Vagina (tissue), 2 donors: ENCODE results near the gene MYNN.

Source experiments
- POLR2AphosphoS5 ChIP-seq, 2 donors: sonication (generic); formaldehyde crosslinking; IDR thresholded peaks; one replicate each; pipeline ENCODE4 v1.9.0; 2017; ENCODE audit warnings: antibody characterized with exemption in 2 of 2, mild to moderate bottlenecking in 2 of 2, low read depth in 1 of 2; ENCODE audit not compliant: insufficient read depth in 1 of 2
- TF ChIP-seq, protein P1 (sequence below), 3 experiments: fragments of 450-650 bp in 2 of 3; fragments of 200-600 bp in 1 of 3; sonication (generic) in 1 of 3; IDR thresholded peaks; one replicate each; pipeline ENCODE4 v1.5.1; 2017 to 2019; ENCODE audit warnings: antibody characterized with exemption in 3 of 3, mild to moderate bottlenecking in 2 of 3, moderate library complexity in 2 of 3

DNA sequence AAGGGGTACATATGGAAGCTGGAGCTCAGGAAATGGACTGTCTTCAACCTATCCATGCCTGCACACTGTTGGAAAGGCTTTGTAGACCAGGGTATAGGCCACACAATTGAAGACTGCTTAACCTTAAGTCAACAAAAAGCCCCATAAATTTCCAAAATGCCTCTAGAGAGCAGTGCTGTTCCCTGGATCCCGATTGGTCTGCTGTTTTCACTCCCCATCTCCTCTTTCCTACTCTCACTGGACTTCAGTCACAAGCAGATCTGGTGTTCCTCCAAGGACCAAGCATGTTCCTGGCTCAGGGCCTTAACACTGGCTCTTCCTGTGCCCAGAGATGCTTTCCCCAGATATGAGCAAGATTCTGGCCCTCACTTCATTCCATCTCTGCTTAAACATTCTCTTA, 62.3 kb downstream of the MYNN start:
- TF ChIP-seq, protein P1, sequence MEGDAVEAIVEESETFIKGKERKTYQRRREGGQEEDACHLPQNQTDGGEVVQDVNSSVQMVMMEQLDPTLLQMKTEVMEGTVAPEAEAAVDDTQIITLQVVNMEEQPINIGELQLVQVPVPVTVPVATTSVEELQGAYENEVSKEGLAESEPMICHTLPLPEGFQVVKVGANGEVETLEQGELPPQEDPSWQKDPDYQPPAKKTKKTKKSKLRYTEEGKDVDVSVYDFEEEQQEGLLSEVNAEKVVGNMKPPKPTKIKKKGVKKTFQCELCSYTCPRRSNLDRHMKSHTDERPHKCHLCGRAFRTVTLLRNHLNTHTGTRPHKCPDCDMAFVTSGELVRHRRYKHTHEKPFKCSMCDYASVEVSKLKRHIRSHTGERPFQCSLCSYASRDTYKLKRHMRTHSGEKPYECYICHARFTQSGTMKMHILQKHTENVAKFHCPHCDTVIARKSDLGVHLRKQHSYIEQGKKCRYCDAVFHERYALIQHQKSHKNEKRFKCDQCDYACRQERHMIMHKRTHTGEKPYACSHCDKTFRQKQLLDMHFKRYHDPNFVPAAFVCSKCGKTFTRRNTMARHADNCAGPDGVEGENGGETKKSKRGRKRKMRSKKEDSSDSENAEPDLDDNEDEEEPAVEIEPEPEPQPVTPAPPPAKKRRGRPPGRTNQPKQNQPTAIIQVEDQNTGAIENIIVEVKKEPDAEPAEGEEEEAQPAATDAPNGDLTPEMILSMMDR (IDR thresholded peaks at IDR 0.05): no peak
- TF ChIP-seq POLR2AphosphoS5 (IDR thresholded peaks at IDR 0.05; ENCODE audit: insufficient read depth in 1 of 2, low read depth in 1 of 2): no peak
